ENCODE results near the gene VAMP7. TPM values are rescaled to one million over a fixed set of nuclear protein-coding genes. Genes with fewer than 3 reads are reported as not detected.

Gene VAMP7
- total RNA-seq, 4 donors from 2014 or later: 16.5 to 44.5 (median 23.6) TPM

DNA sequence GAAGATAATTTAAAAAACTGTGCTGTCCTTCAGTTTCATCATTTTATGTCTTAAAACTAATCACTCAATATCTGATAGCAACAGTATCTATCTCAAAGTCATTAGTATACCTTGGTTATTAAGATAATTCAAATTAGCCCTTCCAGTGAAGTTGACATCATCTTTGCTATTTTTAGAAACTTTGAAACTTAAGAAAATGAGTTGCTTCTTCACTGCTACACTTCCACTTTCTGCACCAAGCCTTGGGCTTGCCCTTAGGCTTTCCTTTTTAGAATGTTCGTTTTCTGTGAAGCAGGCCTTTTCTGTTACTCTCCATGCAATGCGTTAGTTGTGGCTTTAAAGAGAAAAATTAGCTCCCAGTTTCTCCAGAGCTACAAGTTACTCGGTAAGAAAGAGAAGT lies 4.4 kb upstream of the VAMP7 start:
- H3K27me3 ChIP-seq: no peaks in the 10 kb centered on the region
- no peak overlapping the region for H3K4me3 ChIP-seq
- no peaks in the 10 kb centered on the region for H3K4me1 ChIP-seq
- TF ChIP-seq, protein P1, sequence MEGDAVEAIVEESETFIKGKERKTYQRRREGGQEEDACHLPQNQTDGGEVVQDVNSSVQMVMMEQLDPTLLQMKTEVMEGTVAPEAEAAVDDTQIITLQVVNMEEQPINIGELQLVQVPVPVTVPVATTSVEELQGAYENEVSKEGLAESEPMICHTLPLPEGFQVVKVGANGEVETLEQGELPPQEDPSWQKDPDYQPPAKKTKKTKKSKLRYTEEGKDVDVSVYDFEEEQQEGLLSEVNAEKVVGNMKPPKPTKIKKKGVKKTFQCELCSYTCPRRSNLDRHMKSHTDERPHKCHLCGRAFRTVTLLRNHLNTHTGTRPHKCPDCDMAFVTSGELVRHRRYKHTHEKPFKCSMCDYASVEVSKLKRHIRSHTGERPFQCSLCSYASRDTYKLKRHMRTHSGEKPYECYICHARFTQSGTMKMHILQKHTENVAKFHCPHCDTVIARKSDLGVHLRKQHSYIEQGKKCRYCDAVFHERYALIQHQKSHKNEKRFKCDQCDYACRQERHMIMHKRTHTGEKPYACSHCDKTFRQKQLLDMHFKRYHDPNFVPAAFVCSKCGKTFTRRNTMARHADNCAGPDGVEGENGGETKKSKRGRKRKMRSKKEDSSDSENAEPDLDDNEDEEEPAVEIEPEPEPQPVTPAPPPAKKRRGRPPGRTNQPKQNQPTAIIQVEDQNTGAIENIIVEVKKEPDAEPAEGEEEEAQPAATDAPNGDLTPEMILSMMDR (IDR thresholded peaks at IDR 0.05): no peak
- no peak for TF ChIP-seq POLR2A (IDR thresholded peaks at IDR 0.05)
- H3K36me3 ChIP-seq: no peaks in the 10 kb centered on the region
- H3K27ac ChIP-seq: no peak overlapping the region
- H3K9me3 ChIP-seq: no peaks in the 10 kb centered on the region
- DNase-seq: no peak

DNA sequence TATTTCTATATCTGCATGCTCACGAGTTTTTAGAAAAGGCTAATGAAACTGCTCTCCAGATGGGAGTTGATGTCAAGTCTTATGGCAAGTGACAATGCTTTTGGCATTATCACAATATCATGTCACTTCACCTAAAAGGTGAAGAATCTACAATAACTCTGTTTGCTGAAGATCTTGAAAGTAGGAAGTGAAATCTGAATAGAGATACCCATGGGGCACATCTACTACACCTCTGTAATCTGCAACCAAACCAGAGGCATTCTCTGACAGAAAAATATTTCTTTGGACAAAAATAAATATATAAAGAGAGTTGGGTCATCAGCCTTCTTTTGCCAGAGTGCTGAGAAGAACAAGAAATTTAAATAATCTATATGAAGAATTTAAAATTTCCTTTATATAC lies 3.9 kb upstream of the VAMP7 start:
- H3K27ac ChIP-seq: no peak overlapping the region
- no peaks in the 10 kb centered on the region for H3K9me3 ChIP-seq
- no peak for DNase-seq
- no peaks in the 10 kb centered on the region for H3K4me1 ChIP-seq
- H3K4me3 ChIP-seq: no peak overlapping the region
- H3K27me3 ChIP-seq: no peaks in the 10 kb centered on the region
- no peak for TF ChIP-seq POLR2A (IDR thresholded peaks at IDR 0.05)
- TF ChIP-seq, protein P1 (IDR thresholded peaks at IDR 0.05): no peak
- H3K36me3 ChIP-seq: no peaks in the 10 kb centered on the region

DNA sequence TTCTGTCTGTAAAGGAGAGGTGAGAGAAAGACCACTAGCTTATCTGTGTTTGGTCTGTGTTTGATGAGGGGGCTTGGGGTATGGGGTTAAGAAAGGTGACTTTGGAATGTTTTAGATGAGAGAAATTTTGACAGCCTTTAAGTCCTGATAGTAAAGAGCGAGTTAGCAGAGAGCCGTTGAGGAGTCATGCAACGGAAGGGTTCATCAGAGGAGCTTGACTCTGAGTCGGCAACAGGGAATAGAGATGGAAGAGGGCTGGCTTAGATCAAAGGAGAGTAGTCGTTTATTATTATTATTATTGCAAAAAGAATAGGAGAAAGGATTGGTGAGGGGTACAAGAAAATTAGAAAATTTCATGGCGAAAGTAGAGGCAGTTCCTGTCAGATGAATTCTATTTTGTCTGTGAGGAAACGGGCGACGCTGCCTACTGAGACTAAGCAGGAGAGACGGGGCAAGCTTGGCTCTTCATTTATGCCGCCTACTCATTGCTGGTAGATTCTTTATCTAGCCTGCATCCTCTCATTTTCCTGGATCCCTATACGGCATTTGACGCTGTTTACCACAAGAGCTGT lies 473 bp upstream of the VAMP7 start:
- Histone ChIP-seq H3K4me3 (peak overlapping the region; percentile 58 to 75 (median 66)), H3K36me3 (no peaks in the 10 kb centered on the region), H3K4me1 (no peaks in the 10 kb centered on the region), H3K9me3 (no peaks in the 10 kb centered on the region), H3K27me3 (no peaks in the 10 kb centered on the region), H3K27ac (peak overlapping the region; percentile 80 to 82 (median 81))
- no peak for DNase-seq
- TF ChIP-seq, protein P1 (IDR thresholded peaks at IDR 0.05): no peak
- no peak for TF ChIP-seq POLR2A (IDR thresholded peaks at IDR 0.05)

DNA sequence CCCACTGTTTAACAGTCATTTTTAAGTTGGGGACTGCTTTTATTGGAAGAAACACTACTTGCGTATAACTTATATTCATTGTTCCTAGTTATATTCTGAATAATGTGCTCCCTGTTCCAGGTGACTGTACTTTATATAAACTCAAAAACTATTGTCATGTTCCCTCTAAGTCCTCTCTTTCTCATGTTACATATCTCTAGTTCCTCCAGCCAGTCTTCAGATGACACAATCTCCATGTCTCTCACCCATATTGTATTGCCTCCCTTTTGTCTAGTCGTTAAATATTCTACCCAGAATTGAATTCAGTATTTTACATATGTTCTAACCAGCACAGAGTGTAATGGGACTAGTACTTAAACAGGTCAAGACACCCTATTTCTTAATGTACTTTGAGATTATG lies 5.3 kb downstream of the VAMP7 start:
- H3K36me3 ChIP-seq: peaks cover 0 to 15% (median 0%) of the 10 kb centered on the region in 3 donors
- no peaks in the 10 kb centered on the region for H3K4me1 ChIP-seq
- H3K4me3 ChIP-seq: no peak overlapping the region
- no peaks in the 10 kb centered on the region for H3K9me3 ChIP-seq
- no peak for DNase-seq
- H3K27ac ChIP-seq: no peak overlapping the region
- TF ChIP-seq POLR2A (IDR thresholded peaks at IDR 0.05): no peak
- TF ChIP-seq, protein P1 (IDR thresholded peaks at IDR 0.05): no peak
- no peaks in the 10 kb centered on the region for H3K27me3 ChIP-seq

DNA sequence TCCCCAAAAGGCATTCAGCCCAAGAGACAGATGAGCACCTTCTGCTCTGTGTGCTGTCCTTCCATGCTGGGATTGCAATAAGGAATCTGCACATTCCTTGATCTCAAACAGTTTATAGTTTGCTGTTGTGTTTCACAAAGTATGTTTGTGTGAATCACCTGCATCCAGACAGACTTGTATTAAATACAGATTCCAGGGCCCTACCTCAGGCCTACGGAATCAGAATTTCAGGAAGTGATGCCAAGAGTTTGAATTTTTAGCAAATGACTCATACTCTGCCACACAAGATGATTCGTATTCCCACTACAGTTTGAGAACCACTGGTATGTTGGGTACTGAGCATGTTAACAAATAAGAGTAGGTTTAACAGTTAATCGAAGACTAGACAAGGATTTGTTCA lies 7.0 kb downstream of the VAMP7 start:
- H3K9me3 ChIP-seq: no peaks in the 10 kb centered on the region
- DNase-seq: no peak
- H3K4me1 ChIP-seq: no peaks in the 10 kb centered on the region
- no peak overlapping the region for H3K4me3 ChIP-seq
- H3K27me3 ChIP-seq: no peaks in the 10 kb centered on the region
- H3K36me3 ChIP-seq: peaks cover 0 to 17% (median 0%) of the 10 kb centered on the region in 3 donors
- TF ChIP-seq, protein P1 (IDR thresholded peaks at IDR 0.05): no peak
- TF ChIP-seq POLR2A (IDR thresholded peaks at IDR 0.05): no peak
- H3K27ac ChIP-seq: no peak overlapping the region

DNA sequence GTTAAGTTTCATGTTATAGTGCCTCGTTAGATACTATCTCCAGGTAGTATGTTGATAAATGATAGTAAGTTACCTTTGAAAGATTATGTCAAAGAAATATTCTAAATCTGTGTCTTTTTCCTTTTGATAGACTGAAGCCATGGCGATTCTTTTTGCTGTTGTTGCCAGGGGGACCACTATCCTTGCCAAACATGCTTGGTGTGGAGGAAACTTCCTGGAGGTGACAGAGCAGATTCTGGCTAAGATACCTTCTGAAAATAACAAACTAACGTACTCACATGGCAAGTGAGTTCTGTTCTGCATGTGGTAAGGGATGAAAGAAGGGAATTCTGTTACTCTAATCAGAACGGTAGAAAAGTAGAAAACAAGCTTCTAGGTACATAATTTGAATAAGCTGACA lies 8.2 kb downstream of the VAMP7 start:
- Histone ChIP-seq H3K4me3 (no peak overlapping the region), H3K27me3 (no peaks in the 10 kb centered on the region), H3K9me3 (no peaks in the 10 kb centered on the region), H3K27ac (no peak overlapping the region), H3K36me3 (peaks cover 0 to 17% (median 0%) of the 10 kb centered on the region in 3 donors), H3K4me1 (no peaks in the 10 kb centered on the region)
- TF ChIP-seq, protein P1 (IDR thresholded peaks at IDR 0.05): no peak
- no peak for DNase-seq

Data from Peyer's patch (tissue), 4 donors.